PFSK-1 (cell line): ENCODE measurements around the gene C16orf87.

ENCODE experiments used
- FOXP2 ChIP-seq: optimal IDR thresholded peaks from 2 replicates; pipeline ENCODE3; 2011; ENCODE audit warnings: borderline replicate concordance, control low read depth, inconsistent platforms; ENCODE audit not compliant: insufficient read depth; ENCODE audit errors: extremely low read length, extremely low read depth
- POLR2AphosphoS5 ChIP-seq: IDR thresholded peaks from 2 replicates; pipeline ENCODE4 v1.6.1; 2012; ENCODE audit warnings: low read depth, mild to moderate bottlenecking, control low read depth, low read length, moderate library complexity
- SIN3A ChIP-seq: IDR thresholded peaks from 2 replicates; pipeline ENCODE4 v1.6.1; 2012; ENCODE audit warnings: mild to moderate bottlenecking, low read length, moderate library complexity, borderline replicate concordance; ENCODE audit not compliant: insufficient read depth
- TAF1 ChIP-seq: IDR thresholded peaks from 2 replicates; pipeline ENCODE4 v1.6.1; 2012; ENCODE audit warnings: low read length, control low read depth, borderline replicate concordance; ENCODE audit not compliant: insufficient read depth
- TF ChIP-seq, protein P1 (sequence below), 2 experiments: IDR thresholded peaks; 2 replicates each; pipeline versions ENCODE4 v1.6.1 to v1.8.0; 2011 to 2012; ENCODE audit warnings: low read depth in 2 of 2, low read length in 2 of 2, control low read depth in 1 of 2, inconsistent platforms in 1 of 2, mild to moderate bottlenecking in 1 of 2, moderate library complexity in 1 of 2; ENCODE audit not compliant: insufficient read depth in 1 of 2

C16orf87 gene

DNA sequence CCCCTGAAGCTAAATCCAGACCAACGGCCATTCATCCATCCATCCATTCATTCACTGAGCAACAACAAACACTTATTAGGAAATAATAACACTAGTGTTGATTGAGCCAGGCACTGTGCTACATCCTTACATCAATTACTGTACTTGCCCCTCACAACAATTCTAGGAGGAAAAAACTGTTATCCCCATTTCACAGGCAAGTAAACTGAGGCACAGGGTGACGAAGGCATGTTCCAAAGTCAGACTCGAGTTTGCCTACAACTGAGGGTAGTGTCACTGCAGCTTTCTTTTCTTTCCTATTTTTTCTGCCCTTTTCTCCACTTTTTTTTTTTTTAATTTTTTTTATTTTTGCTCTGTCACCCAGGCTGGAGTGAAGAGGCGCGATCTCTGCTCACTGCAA lies 71.7 kb downstream of the C16orf87 start:
- TF ChIP-seq TAF1 (no peak), POLR2AphosphoS5 (no peak), FOXP2 (no peak), SIN3A (no peak)
- TF ChIP-seq, protein P1, sequence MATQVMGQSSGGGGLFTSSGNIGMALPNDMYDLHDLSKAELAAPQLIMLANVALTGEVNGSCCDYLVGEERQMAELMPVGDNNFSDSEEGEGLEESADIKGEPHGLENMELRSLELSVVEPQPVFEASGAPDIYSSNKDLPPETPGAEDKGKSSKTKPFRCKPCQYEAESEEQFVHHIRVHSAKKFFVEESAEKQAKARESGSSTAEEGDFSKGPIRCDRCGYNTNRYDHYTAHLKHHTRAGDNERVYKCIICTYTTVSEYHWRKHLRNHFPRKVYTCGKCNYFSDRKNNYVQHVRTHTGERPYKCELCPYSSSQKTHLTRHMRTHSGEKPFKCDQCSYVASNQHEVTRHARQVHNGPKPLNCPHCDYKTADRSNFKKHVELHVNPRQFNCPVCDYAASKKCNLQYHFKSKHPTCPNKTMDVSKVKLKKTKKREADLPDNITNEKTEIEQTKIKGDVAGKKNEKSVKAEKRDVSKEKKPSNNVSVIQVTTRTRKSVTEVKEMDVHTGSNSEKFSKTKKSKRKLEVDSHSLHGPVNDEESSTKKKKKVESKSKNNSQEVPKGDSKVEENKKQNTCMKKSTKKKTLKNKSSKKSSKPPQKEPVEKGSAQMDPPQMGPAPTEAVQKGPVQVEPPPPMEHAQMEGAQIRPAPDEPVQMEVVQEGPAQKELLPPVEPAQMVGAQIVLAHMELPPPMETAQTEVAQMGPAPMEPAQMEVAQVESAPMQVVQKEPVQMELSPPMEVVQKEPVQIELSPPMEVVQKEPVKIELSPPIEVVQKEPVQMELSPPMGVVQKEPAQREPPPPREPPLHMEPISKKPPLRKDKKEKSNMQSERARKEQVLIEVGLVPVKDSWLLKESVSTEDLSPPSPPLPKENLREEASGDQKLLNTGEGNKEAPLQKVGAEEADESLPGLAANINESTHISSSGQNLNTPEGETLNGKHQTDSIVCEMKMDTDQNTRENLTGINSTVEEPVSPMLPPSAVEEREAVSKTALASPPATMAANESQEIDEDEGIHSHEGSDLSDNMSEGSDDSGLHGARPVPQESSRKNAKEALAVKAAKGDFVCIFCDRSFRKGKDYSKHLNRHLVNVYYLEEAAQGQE (IDR thresholded peaks at IDR 0.05; ENCODE audit: insufficient read depth in 1 of 2, low read depth in 2 of 2, low read length in 2 of 2): no peak

DNA sequence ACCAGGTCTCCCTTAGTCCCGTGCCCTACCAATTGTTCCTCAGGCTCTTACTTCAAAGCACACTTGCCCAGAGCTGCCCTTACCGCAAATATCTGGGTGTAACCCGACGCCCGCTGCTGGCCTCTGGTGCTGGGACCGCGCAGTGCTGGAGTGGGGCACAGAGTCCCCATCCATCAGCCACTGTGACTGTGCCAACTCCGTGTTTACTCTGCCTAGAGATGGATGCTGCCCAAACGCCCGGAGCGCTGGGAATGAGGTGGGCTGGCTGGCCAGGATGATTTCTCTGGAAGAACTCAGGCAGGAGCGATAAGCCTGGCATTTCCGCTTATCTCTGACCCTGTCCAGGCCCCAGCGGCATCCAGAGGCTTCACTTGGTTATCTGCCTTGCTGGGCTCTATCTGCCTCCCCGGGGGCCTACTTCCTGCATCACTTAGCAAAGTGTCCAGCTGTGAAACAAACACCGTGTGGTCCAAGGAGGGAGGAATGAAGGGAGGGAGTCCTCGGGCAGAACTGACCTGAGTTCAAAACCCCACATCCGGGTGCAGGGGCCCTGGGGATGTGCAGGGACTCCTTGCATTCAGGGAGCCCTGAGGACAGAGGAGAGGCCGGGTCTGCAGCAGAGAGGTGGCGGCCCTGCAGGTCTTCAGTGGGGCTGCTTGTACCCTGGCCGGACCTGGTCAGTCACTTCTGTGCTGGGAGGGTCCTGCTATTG lies 73.5 kb downstream of the C16orf87 start:
- TF ChIP-seq, protein P1 (IDR thresholded peaks at IDR 0.05; ENCODE audit: insufficient read depth in 1 of 2, low read depth in 2 of 2, low read length in 2 of 2): no peak
- no peak for TF ChIP-seq TAF1

DNA sequence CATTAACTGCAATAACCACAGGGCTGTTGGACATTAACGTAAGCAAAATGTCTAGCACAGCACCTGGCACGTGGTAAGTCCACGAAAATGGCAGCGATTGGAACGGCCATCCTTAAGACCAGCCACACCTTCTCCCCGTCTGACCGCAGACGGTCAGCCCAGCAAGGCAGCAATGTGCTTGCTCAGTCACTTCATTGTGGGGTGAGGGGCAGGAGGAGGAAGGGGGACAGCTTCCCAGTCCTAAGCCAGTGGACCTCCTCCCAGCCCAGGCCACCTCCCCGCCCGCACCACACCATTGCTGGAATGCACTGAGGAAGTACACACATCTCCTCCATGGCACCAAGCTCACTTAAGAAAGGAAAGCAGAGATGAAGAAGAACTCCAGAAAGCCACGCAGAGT lies 74.2 kb downstream of the C16orf87 start:
- TF ChIP-seq, protein P1 (IDR thresholded peaks at IDR 0.05; ENCODE audit: insufficient read depth in 1 of 2, low read depth in 2 of 2, low read length in 2 of 2): no peak
- TF ChIP-seq TAF1 (no peak), POLR2AphosphoS5 (no peak), FOXP2 (no peak), SIN3A (no peak)

DNA sequence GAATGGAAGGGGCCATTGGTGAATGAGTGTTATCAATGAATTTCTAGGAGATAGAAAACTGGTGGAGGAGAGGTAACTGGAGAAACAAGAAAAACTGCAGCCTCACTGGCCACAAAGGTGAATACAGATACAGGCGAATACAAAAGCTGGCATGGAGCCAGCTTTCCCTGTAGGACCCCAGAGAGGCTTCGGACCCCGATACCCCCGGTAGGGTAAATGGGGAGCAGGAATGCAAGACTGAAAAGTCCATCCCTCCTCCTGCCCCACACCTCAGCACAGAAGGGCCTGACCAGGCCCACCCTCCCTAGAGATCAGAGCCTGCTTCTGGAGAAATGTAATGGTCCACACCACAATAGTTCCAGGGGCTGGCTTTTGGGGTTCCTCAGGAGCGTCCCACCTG lies 78.0 kb downstream of the C16orf87 start:
- TF ChIP-seq SIN3A (no peak), POLR2AphosphoS5 (no peak), FOXP2 (no peak)
- TF ChIP-seq, protein P1 (IDR thresholded peaks at IDR 0.05; ENCODE audit: insufficient read depth in 1 of 2, low read depth in 2 of 2, low read length in 2 of 2): no peak

DNA sequence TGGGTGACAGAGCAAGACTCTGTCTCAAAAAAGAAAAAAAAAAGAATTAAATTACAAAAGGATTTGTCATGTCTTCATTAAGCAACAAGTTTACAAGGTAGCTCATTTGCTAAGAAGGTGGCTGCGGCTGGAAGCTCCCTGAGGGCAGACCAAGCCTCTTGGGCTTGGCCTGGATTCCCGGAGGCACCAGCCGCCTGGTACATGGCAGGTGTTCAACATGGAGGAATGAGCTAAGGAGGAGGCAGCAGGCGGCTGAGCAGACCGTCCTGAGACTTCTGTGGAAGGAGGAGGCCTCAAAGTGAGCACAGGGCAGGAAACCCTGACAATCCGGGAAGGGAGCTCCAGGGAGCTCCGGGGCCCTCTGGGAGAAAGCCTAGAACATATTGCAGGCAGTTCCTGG lies 79.6 kb downstream of the C16orf87 start:
- TF ChIP-seq SIN3A (no peak), TAF1 (no peak), POLR2AphosphoS5 (no peak), FOXP2 (no peak)
- TF ChIP-seq, protein P1 (IDR thresholded peaks at IDR 0.05; ENCODE audit: insufficient read depth in 1 of 2, low read depth in 2 of 2, low read length in 2 of 2): no peak
